ENCODE data around the gene CD74.
"Not testable (repeated sequence)": the region's sequence is repeated elsewhere in the genome, so short reads cannot be mapped to it uniquely, and the experiment has no call there.

The CD74 gene

DNA sequence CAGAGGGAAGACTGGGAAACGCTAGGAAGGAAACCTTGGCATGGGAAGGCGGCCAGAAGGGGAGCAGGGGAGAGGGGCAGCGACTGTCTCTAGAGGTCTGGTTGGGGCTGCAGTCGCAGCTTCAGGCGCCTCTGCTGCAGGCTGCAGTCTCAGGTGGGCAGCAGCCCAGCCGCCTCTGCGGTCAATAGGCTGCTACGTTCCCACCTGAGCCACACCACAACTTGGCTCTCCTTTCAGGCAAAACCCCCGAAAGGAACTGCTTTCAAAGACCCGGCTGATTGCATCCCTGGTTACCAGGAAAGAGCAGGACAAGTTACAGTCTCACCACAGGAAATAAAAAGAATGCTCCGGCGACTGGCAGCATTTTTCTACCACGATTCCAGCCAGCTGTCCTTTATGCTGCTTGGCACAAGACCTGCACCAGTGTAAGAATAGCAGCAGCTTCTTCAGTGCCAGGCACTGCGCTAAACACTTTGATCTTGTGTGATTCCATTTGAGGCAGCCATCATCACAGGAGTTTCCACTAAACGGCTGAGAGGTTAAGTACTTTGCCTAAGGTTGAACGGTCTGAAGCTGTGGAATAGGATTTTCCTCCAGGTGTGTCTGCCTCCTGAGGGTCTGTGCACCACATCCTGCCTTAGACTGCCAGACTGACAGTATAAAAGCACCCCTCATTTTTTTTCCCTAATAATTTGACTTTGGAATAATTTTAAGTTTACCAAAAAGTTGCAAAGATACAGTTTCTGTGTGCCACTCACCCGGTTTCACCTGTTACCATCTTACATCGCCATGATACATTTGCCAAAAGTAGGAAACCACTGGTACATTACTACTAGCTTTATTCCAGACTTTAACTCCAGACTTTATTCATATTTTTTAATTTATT, 29.3 kb upstream of the CD74 start:
- no peak for DNase-seq

DNA sequence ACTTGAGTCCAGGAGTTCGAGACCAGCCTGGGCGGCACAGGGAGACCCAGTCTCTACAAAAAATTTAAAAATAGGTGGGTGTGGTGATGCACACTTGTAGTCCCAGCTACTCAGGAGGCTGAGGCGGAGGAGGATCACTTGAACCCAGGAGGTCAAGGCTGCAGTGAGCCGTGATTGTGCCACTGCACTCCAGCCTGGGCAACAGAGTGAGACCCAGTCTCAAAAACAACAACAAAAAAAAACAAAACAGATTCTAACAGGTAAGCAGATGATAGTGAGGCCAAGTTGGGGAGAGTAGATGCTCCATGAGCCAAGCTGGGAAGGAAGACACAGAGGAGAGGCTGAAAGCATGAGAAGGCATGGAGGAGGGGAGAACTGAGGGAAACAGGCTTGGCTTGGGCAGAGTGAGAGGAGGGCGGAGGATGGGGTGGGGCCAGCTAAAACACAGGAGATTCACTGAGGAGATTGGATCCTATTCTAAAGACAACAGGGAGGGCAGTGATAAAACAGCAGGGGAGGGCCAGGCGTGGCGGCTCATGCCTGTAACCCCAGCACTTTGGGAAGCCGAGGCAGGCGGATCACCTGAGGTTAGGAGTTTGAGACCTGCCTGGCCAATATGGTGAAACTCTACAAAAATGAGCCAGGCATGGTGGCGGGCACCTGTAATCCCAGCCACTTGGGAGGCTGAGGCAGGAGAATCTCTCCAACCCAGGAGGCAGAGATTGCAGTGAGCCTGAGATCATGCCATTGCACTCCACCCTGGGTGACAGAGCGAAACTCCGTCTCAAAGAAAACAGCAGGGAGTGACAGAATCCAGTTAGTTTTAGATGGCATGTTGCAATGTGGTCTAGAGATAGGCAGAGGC, 28.5 kb upstream of the CD74 start:
- no peak for DNase-seq

DNA sequence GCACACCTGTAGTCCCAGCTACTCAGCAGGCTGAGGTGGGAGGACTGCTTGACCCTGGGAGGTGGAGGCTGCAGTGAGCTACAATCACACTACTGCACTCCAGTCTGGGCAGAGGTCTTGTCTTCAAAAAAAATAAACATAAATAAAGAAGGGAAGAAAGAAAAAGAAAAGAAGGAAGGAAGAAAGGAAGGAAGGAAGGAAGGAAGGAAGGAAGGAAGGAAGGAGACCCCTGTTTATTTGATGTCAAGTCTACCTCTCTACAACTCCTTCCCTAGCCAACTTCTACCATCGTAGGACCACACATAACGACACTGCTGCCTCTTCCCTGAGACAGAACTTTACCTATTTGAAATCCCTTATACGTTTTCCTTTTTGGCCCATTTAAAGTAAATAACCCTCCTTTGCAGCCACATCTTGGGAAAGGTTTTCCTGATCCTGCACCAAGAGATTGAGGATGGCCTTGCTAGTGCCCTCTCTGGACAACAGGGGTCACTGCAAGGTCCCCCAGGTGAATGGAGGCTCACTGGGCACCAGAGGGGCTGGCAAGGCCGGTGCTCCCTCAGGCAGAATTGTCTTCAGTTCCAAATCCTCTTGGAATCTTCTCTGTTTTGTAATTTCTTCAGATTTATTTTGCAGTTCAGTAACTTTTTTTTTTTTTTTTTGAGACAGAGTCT, 26.3 kb upstream of the CD74 start:
- no peak for DNase-seq

DNA sequence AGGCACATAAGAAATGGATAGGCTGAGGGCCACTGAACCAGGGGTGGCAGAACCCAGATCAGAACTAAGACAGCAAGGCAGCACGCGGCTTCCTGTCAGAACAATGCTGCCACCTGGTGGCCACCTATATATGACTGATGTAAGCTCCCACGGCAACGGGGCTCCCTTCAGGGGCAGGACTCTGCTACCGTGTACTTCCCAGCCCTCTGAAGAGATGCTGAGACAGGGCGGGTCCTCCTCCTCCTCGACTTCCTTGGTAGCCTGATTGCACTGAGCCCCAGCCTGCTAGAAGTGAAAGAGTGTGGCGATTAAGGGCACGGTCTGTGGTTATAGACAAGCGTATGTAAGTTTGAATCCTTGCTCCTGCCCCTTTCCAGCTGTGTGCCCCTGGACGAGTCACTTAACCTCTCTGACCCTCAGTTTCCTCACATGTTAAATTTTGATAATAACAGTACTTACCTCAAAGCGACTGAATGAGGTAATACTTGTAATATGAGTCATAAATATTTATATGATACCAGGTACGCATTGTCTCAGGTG, 23.5 kb upstream of the CD74 start:
- DNase-seq, result peak; percentile 83

DNA sequence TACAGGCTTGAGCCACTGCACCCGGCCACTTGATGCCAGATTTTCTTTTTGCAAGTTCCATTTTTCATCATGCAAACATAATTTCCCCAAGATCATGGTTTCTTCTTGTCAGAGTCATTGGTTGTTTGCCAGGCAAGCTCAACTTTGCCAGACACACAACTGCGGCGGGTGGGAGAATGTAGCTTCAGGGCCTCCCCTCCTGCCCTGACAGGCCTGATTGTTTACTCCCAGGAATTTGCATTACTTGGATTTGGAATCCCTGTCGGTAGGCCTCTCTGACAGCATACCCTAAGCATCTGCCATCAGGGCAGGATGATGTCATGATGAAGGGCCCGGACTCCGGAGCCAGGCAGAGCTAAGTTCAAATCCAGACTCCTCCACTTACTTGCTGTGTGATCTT, 21.8 kb upstream of the CD74 start:
- DNase-seq, result peak; percentile 84

DNA sequence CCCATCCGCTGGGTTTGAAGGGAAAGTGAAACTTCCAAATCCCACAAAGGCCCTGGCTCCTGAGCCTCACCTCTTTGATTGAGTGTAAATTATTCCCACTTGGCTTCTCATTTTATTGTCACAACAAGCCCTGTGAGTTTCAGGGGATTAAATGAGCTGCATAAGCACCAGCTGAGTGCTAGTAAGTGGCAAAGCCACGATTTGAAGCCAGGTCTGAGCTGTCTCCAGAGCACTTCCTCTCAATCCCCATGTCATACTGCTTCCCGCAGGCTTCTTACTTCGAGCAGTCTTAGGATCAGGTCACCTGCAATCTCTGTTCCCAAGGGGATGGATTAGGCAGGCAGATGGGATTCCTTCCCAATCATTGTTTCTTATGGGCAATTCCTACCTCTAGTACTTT, 18.9 kb upstream of the CD74 start:
- DNase-seq, result no peak

DNA sequence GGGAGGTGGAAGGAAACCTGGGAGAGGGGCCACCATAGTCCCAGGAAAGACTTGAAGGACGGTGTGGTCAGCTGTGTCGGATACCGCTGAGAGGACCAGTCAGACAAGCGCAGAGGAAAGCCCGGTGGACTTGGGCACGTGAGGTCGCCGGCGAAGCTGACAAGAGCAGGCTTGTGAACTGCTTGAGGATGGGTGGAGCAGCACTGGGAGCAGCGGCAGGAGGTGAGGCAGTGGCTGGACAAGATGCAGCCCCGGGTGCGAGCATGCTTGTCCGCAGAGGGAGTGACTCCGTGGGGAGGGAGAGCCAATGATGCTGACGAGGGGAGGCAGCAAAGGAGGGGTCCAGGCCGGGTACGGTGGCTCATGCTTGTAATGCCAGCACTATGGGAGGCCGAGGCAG, 18.3 kb upstream of the CD74 start:
- DNase-seq, result no peak

DNA sequence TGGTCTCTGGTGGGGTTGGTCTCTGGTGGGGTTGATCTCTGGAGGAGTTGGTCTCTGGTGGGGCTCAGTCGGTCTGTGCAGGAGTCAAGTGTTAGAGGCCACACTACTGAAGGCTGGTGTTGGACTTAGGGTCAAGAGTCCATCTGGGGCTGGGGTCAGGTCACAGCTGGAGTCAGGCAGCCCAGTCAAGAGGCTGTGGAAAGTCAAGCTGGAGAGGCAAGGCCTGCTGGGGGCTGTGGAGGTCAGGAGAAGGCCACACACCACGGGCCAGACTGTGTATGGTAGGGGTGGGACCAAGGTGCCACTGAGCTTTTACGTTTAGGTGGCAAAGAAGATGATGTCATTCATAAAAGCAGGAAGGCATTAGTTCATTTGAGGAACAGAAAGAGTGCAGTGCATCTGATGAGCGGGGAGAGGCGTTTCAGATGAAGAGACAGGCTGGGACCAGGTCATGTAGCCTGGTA, 16.7 kb upstream of the CD74 start:
- no peak for DNase-seq

DNA sequence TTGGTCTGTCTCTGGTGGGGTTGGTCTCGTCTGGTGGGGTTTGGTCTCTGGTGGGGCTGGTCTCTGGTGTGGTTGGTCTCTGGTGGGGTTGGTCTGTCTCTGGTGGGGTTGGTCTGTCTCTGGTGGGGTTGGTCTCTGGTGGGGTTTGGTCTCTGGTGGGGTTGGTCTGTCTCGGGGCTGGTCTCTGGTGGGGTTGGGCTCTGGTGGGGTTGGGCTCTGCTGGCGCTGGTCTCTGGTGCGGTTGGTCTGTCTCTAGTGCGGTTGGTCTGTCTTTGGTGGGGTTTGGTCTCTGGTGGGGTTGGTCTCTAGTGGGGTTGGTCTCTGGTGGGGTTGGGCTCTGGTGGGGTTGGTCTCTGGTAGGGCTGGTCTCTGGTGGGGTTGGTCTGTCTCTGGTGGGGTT, 16.3 kb upstream of the CD74 start:
- DNase-seq, result no peak

DNA sequence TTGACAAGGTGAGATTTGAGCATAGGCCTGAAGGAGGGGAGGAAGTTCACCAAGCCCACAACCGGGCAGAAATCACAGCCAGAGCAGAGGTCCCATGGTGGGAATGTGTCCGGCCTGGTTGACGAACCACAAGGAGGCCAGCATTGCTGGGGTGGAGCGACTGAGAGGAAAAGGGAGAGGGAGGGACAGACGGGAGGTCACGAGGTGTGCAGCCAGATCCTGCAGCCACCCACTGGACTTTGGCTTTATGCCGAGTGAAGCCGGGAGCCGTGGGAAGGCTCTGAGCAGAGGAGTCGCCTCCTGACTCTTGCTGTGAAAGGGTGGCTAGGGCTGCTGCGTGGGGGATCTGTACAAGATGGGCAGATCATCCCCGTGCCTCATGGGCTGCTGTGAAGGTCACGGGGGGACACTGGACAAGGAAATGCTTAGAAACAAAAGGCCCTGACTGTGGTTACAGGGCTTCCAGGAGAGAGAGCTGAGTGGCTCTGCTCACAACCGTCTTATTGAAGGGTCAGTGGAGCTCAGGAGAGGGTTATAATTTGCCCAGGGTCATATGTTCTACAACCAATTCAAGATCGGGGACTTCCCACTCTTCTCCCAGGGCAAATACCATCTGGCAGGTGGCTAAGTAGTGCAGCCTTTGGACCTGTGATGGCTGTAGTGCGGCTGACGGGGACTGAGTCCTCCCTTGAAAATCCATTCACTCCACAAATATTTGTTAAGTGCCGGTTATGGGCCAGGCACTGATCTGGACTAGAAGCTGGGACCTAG, 15.6 kb upstream of the CD74 start:
- DNase-seq, result no peak

DNA sequence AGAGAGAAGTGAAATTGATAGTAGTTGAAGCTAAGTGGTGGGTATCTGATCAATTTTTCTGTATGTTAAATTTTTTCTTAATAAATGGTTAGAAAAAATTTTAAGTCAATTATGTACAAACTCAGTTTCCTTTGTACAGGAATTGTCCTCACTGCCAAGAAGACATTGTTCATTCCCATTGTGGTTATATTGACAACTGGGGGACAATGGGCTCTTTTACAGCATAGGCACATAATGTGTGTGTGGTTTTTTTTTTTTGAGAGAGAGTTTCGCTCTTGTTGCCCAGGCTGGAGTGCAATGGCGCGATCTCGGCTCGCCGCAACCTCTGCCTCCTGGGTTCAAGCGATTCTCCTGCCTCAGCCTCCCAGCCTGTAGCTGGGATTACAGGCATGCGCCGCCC, 13.5 kb upstream of the CD74 start:
- DNase-seq, result not testable (repeated sequence)

DNA sequence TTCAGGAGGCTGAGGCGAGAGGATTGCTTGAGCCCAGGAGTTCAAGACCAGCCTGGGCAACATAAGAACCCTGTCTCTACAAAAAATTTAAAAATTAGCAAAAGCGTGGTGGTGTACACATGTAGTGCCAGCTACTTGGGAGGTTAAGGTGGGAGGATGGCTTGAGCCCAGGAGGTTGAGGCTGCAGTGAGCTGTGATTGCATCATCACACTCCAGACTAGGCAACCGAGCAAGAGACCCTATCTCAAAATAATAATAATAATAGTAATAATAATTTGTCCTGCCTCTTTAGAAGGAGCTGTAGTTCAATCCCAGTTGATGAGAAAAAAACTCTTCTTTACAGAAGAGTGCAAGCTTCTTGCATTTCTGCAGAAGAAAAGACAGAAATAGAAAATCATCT, 10.0 kb upstream of the CD74 start:
- no peak for DNase-seq

DNA sequence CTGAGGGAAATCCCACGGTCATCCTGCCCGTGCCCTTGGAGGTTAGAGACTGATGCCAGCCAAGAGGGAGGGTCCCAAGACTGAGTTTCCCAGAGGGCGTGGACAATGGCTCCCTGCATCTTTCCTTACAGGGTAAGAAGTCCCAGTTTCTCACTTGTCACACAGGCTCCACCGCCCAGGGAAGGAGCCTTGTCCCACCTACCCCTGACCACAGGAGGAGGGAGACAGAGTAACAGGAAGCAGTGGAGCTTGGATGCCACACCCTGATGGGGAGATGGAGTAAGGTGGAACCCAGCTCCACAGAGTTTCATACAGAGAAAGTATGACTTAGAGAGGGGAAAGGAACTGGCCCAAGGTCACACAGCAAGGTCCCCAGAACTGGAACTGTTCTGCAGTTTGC, 9.4 kb upstream of the CD74 start:
- no peak for DNase-seq

DNA sequence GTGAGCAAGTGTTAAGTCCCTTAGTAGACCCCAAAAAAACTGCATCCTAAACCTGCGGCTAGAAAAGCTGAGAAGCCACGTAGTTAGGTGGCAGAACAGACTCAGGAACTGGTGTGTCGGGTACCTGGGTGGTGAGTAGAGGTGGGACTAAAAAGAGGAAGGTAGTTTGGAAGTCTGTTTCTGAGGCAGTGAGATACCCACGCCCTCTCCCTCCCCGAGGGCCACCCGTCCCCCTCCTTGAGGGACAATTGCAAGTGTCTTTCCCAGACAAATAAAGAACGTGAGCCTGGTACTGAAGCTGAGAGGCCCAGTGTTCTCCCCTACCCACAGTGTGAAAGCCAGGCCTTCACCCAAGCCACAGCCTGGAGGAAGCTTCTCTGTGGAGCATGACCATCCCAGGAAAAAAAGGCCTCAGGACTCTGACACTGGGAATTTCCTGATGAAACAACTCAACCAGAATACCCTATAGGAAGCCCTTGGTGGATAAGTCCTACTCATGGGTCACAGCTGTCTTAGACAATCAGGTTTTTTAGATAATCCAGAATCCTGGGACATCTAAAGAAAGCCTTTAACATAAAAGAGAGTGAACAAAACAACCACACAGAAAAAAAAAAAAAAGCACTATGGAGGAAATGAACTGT, 7.0 kb upstream of the CD74 start:
- DNase-seq, result no peak

DNA sequence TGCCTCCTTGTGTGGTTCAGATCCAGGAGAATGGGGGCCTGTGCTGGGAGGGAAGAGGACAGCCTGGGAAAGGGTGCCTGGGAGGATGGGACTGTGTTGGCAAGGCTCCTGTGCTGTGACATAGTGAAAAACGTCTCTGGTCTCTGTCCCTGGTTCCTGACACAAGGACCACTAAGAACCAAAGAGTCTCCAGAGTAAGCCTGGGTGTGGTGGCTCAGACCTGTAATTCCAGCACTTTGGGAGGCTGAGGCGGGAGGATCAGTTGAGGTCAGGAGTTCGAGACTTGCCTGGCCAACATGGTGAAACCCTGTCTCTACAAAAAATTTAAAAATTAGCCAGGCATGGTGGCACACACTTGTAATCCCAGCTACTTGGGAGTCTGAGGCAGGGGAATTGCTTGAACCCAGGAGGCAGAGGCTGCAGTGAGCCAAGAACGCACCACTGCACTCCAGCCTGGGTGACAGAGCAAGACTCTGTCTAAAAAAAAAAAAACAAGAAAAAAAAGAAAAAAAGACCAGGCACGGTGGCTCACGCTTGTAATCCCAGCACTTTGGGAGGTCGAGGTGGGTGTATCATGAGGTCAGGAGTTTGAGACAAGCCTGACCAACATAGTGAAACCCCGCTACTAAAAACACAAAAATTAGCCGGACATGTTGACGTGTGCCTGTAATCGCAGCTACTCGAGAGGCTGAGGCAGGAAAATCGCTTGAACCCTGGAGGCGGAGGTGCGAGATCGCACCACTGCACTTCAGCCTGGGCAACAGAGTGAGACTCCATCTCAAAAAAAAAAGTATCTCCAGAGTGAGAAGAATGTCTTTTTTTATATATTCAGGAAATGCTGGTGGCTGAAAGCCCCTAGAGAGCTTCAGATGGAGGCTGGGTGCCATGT, 1.4 kb upstream of the CD74 start:
- DNase-seq, result not testable (repeated sequence)

DNA sequence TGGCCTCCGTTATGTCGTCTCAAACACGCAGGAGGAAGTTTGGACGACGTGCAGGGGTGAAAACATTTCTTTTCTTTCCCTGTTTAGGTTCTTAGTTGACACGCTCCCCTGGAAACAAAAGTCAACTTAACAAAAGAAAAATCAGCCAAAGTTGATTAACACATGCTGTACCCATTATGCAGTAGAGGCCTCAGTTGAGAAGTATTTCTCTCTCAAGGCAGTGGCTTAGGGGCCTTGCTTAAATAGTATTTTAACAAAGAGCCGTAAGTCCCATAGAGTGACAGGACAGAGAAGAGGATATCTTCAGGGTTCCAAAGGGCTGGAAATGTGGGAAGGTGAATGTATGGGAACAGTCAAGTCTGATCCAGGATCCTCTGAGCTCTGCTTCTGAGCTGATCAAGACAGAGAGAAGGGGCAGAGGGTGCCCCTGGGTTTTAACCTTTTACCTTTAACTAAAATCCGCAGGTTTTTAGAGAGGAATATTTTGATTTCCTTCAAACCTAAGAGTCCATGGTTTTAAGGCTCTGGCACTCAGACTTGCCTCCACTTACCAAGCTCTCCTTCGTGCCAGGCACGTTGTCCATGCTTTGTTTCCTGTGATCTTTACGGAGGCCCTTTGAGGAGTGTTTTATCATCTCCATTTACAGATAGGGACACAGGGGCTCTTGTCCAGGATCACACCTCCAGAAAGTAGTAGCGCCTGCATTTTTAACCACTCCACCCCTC, 629 bp upstream of the CD74 start:
- DNase-seq, result no peak

DNA sequence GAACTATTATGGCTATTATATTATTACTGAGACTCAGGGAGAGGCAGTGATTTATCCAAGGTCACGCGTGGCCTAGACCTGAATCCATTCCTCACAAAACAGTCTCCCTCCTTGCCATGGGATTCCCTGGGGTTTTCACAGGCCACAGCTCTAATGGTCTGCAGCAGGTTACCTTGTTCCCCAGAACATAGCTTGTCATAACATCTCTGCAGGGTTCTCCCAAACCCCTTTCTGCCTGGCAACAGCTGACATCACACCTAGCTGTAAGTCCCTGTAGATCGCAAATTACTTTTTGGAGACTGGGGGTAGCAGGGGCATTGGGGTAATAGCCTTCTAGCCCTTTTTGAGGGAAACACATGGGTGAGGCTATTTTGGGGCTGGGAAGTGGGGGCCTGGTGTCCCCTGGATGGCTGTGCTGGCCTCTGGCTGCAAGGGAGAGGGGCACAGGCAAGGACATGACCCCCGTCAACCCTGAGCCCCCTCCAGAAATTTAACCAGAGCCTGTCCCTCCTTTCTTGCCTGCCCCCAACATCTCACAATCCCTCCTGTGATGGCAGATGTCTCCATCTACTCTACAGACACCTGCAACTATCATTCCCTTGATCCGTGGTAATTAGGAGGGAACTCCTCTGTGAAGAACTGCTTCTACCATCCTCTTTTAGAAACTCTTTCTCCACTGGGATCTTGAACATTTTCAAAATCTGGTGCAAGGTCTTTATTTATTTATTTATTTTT, 1.3 kb downstream of the CD74 start:
- no peak for DNase-seq

DNA sequence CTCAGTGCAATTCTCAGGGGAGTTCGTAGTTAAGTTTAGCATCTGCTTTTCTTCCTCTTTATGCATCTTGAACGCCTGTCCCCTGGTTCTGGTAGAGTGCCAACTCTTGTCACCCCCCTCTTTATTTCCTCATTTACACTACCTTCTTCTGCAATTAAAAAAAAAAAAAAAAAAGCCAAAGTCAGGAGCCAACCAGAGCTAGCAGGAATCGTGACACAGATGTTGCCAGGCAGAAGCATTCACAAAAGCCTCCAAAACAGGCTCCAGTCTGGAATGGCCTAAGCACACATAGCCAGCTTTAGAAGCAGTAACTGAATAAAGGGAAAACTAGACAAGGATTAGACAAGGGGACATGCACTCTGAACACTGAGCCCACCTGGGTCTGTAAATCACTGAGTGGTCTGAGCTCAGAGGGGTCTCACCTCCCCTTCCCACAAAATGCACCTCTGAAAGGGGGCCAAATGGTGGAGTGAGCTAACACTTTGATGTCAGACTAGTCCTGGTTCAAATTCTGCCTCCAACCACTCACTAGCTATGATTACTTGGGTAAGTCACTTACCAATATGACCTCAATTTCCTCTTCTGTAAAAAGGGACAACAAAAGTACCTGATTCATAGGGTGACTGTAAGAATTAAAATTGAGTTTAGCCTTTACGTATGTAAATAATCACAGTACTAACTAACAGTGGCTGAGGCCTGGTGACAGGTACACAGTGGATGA, 2.0 kb downstream of the CD74 start:
- peak; percentile 68 for DNase-seq

All from fibroblast of skin of scalp (primary cell).